ENCODE measurements around the gene REC8. TPM values are rescaled to one million over a fixed set of nuclear protein-coding genes. Genes with fewer than 3 reads are reported as not detected.

The REC8 gene
- total RNA-seq, 1 experiment from 2014 or later: 6.5 TPM

DNA sequence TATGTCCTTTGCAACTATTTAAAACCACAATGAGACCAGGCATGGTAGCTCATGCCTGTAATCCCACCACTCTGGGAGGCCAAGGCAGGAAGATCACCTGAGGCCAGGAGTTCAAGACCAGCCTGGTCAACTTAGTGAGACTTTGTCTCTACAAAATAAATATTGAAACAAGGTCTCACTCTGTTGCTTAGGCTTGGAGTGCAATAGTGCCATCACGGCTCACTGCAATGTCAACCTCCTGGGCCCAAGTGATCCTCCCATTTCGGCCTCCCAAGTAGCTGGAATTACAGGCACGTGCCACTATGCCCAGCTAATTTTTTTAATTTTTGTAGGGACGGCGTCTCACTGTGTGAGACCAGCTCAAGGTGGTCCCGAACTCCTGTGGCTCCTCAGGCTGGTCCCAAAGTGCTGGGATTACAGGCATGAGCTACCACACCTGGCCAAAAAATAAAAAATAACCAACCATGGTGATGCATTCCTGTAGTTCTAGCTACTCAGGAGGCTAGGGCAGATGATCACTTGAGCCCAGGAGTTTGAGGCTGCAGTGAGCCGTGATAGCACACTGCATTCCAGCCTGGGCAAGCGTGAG, 42.4 kb upstream of the REC8 start:
- POLR2A ChIA-PET (ENCODE audit: unreplicated experiment): no interaction called here
- CTCF ChIA-PET: interaction anchor here (0.6 kb wide), 2 partner anchors 12 to 83 kb away, joined by 3 to 5 read pairs; partner anchors contain the start of gene EMC9
- DNase-seq: no peak
- H3K9me3 ChIP-seq (ENCODE audit: insufficient read depth, low read depth): no peaks in the 10 kb centered on the region
- intact Hi-C loops (cut with micrococcal nuclease; ENCODE audit: unreplicated experiment): no loop called here
- TF ChIP-seq CTCF (conservative IDR thresholded peaks at IDR 0.05) (no peak), EZH2 (IDR thresholded peaks at IDR 0.05; ENCODE audit: low read depth) (no peak)
- H3K4me2 ChIP-seq: no peak overlapping the region
- H3K36me3 ChIP-seq (ENCODE audit: low read depth): no peaks in the 10 kb centered on the region
- H3K27me3 ChIP-seq (ENCODE audit: insufficient read depth, low read depth): no peaks in the 10 kb centered on the region
- no peaks in the 10 kb centered on the region for H3K4me1 ChIP-seq (replicated peaks; ENCODE audit: insufficient read depth)
- H3K27ac ChIP-seq: no peak overlapping the region
- no peaks in the 10 kb centered on the region for H4K20me1 ChIP-seq (ENCODE audit: insufficient read depth)
- BruUV-seq (replicated peaks): no TSS peak
- H3K79me2 ChIP-seq (ENCODE audit: low read depth): no peaks in the 10 kb centered on the region
- H2AFZ ChIP-seq: no peak overlapping the region
- no peaks in the 10 kb centered on the region for H3K9me2 ChIP-seq (ENCODE audit: insufficient read depth)
- H3F3A ChIP-seq (ENCODE audit: insufficient read depth, low read depth): no peaks in the 10 kb centered on the region
- no peak overlapping the region for H3K4me3 ChIP-seq

DNA sequence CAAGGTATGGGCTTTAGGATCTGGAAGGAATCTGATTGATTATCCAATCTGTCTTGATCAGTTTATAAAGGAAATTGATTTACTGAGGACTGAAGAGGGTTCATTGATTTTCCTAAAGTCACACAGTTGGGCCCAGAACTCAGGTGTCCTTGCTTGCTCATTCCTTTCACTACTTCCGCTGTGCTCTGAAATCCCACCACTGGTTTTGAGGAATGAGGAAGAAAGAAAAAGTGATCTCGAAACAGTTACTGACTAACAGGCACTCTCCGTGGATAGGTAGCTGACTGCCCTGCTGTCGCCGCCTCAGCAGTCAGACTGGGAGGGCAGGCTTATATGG, 41.5 kb upstream of the REC8 start, which contains the start of gene FITM1:
Gene FITM1 (plus strand): TSS at position 280 of the 337 bp plus-strand sequence. CDS start 905 bp downstream, outside the sequence.
- CTCF ChIA-PET: no interaction called here

DNA sequence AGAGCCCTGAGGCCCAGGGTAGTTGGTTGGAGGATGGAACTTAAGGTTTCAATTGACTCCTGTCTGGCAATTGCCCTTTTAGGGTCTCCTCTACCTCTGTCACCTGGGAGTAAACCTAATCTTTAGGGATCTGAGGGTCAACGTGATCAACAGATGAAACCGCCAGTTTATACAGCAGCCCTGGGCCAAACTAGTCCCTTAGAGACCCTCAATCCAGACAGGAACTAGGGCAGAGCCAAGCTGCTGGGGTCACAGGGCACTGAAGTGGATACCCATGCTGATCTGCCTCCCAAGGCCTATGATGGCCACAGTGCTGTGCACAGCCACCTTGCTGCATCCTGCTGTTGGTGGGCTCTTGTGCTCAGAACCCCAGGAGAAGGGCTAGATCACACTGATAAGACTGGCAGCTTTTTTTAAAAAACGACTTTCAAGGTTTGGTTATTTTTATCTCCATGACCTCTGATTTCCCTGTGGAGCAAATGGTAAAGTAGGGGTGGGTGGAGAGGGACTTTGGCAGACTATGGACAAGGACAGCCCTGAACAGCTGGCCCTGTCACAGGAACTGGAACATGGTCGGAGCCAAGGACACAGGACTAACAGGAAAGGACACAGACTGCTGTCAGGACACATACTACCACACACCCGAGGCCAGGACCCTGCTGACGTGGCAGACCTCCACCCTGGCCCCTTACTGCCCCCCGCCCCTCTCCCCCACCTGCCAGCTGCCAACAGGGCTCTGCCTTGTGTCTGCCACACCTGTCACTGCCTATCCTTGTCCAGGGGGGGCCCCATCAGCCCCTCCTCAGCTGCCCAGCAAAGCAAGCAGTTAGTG, 40.9 kb upstream of the REC8 start:
- BruUV-seq (replicated peaks): no TSS peak
- H3K4me2 ChIP-seq: no peak overlapping the region
- TF ChIP-seq CTCF (conservative IDR thresholded peaks at IDR 0.05) (no peak), EZH2 (IDR thresholded peaks at IDR 0.05; ENCODE audit: low read depth) (no peak)
- no peaks in the 10 kb centered on the region for H3K9me2 ChIP-seq (ENCODE audit: insufficient read depth)
- H3F3A ChIP-seq (ENCODE audit: insufficient read depth, low read depth): peaks cover 7% of the 10 kb centered on the region; the same call in 1 of the 2 replicates
- H3K36me3 ChIP-seq (ENCODE audit: low read depth): no peaks in the 10 kb centered on the region
- DNase-seq: no peak
- no peaks in the 10 kb centered on the region for H3K27me3 ChIP-seq (ENCODE audit: insufficient read depth, low read depth)
- H3K9me3 ChIP-seq (ENCODE audit: insufficient read depth, low read depth): no peaks in the 10 kb centered on the region
- H3K79me2 ChIP-seq (ENCODE audit: low read depth): no peaks in the 10 kb centered on the region
- ChIA-PET CTCF (no interaction called here), POLR2A (ENCODE audit: unreplicated experiment) (interaction anchor here (0.9 kb wide), 1 partner anchor 81 kb away, joined by 6 read pairs; no protein-coding TSS in a partner anchor)
- no peak overlapping the region for H2AFZ ChIP-seq
- H3K27ac ChIP-seq: no peak overlapping the region
- intact Hi-C loops (cut with micrococcal nuclease; ENCODE audit: unreplicated experiment): no loop called here
- H3K4me1 ChIP-seq (replicated peaks; ENCODE audit: insufficient read depth): peaks cover 6% of the 10 kb centered on the region; the same call in 1 of the 2 replicates
- H3K4me3 ChIP-seq: no peak overlapping the region
- H4K20me1 ChIP-seq (ENCODE audit: insufficient read depth): no peaks in the 10 kb centered on the region

More for the DNA sequence above, 41.5 kb upstream of the REC8 start, which contains the start of gene FITM1:
- Histone ChIP-seq H3K27ac (no peak within 1 kb of the TSS), H3K36me3 (ENCODE audit: low read depth) (no peaks in the 10 kb centered on the region), H2AFZ (no peak within 1 kb of the TSS), H3K9me2 (ENCODE audit: insufficient read depth) (no peaks in the 10 kb centered on the region), H3K4me2 (no peak within 1 kb of the TSS), H3K9me3 (ENCODE audit: insufficient read depth, low read depth) (no peaks in the 10 kb centered on the region), H3K79me2 (ENCODE audit: low read depth) (no peaks in the 10 kb centered on the region), H3K27me3 (ENCODE audit: insufficient read depth, low read depth) (no peaks in the 10 kb centered on the region), H3K4me1 (replicated peaks; ENCODE audit: insufficient read depth) (peaks cover 4% of the 10 kb centered on the region; the same call in 1 of the 2 replicates), H3F3A (ENCODE audit: insufficient read depth, low read depth) (peaks cover 4% of the 10 kb centered on the region; the same call in 1 of the 2 replicates), H3K4me3 (no peak within 1 kb of the TSS), H4K20me1 (ENCODE audit: insufficient read depth) (no peaks in the 10 kb centered on the region)
- intact Hi-C loops (cut with micrococcal nuclease; ENCODE audit: unreplicated experiment): no loop called here
- no TSS peak for BruUV-seq (replicated peaks)
- no peak for DNase-seq
- POLR2A ChIA-PET (ENCODE audit: unreplicated experiment): no interaction called here
- TF ChIP-seq CTCF (conservative IDR thresholded peaks at IDR 0.05) (no peak), EZH2 (IDR thresholded peaks at IDR 0.05; ENCODE audit: low read depth) (no peak)
